OCI-LY3 (cell line): ENCODE data around the gene MACF1.

Experiments
- H2AFZ ChIP-seq: fragments of 200-600, 300-600 bp; shearing (Covaris generic); 2 replicates; pipeline ENCODE4 v1.6.0; 2014; ENCODE audit warnings: antibody characterized with exemption, low read depth, low read length
- H3K27ac ChIP-seq: fragments of 200-600, 300-600 bp; sonication (generic); 2 replicates; pipeline ENCODE4 v1.5.1; 2014; ENCODE audit warnings: mild to moderate bottlenecking, low read length, moderate library complexity, mixed read lengths
- H3K27me3 ChIP-seq: fragments of 200-600, 300-600 bp; sonication (generic); 2 replicates; pipeline ENCODE4 v1.6.1; 2014; ENCODE audit warnings: low read depth, low read length, mixed read lengths
- H3K36me3 ChIP-seq: fragments of 200-600, 300-600 bp; sonication (generic); replicated peaks from 2 replicates; pipeline ENCODE3; 2014; ENCODE audit warnings: low read depth, low read length, mixed read lengths
- H3K4me1 ChIP-seq: fragments of 300-600, 200-600 bp; sonication (generic); 2 replicates; pipeline ENCODE4 v1.6.1; 2014; ENCODE audit warnings: low read length, mixed read lengths
- H3K4me2 ChIP-seq: fragments of 200-600, 300-600 bp; sonication (generic); 2 replicates; pipeline ENCODE4 v1.6.1; 2014; ENCODE audit warnings: low read length, mixed read lengths
- H3K4me3 ChIP-seq: fragments of 300-600, 200-600 bp; sonication (generic); 2 replicates; pipeline ENCODE4 v1.5.1; 2014; ENCODE audit warnings: antibody characterized with exemption, mild to moderate bottlenecking, low read length, moderate library complexity
- H3K79me2 ChIP-seq: fragments of 300-600, 200-600 bp; shearing (Covaris generic); 2 replicates; pipeline ENCODE4 v1.6.1; 2014; ENCODE audit warnings: mild to moderate bottlenecking, low read length, mixed read lengths
- H3K9ac ChIP-seq: fragments of 300-600, 200-600 bp; shearing (Covaris generic); 2 replicates; pipeline ENCODE4 v1.6.0; 2014; ENCODE audit warnings: mild to moderate bottlenecking, low read length, moderate library complexity
- H3K9me3 ChIP-seq: fragments of 200-600, 300-600 bp; shearing (Covaris generic); 2 replicates; pipeline ENCODE4 v1.6.1; 2014; ENCODE audit warnings: low read length, mixed read lengths; ENCODE audit not compliant: insufficient read depth
- H4K20me1 ChIP-seq: fragments of 200-600, 300-600 bp; sonication (generic); 2 replicates; pipeline ENCODE4 v1.6.1; 2016; ENCODE audit warnings: low read length, mixed read lengths; ENCODE audit not compliant: insufficient read depth
- CTCF ChIP-seq: fragments of 200-600, 300-600 bp; sonication (generic); IDR thresholded peaks from 2 replicates; pipeline ENCODE4 v1.5.1; 2014; ENCODE audit warnings: antibody characterized with exemption, low read length, low read depth
- EZH2phosphoT487 ChIP-seq: fragments of 200-600 bp; shearing (Covaris generic); IDR thresholded peaks from 2 replicates; pipeline ENCODE4 v1.6.1; 2018; ENCODE audit warnings: antibody characterized with exemption, mixed run types, low read depth

The MACF1 gene

GRCh38 chr1:39397487-39397886 lies 193.0 kb downstream of the MACF1 start:
- Histone ChIP-seq H4K20me1 (peaks cover 12% of the 10 kb centered on the region), H3K79me2 (peaks cover 12% of the 10 kb centered on the region), H3K9me3 (no peaks in the 10 kb centered on the region), H3K36me3 (no peaks in the 10 kb centered on the region), H3K4me2 (no peak overlapping the region), H3K27me3 (no peaks in the 10 kb centered on the region), H3K9ac (no peak overlapping the region), H3K4me3 (no peak overlapping the region), H3K4me1 (peaks cover 20% of the 10 kb centered on the region), H2AFZ (no peak overlapping the region), H3K27ac (no peak overlapping the region)
- TF ChIP-seq CTCF, result no peak
- no peak for TF ChIP-seq EZH2phosphoT487

GRCh38 chr1:39398278-39399021 lies 194.0 kb downstream of the MACF1 start:
- peaks cover 20% of the 10 kb centered on the region for H3K4me1 ChIP-seq
- no peak overlapping the region for H3K4me2 ChIP-seq
- H3K79me2 ChIP-seq, result peaks cover 12% of the 10 kb centered on the region
- H3K27me3 ChIP-seq, result no peaks in the 10 kb centered on the region
- no peaks in the 10 kb centered on the region for H3K9me3 ChIP-seq
- no peak overlapping the region for H3K4me3 ChIP-seq
- no peak overlapping the region for H2AFZ ChIP-seq
- H3K36me3 ChIP-seq, result no peaks in the 10 kb centered on the region
- H3K27ac ChIP-seq, result no peak overlapping the region
- peaks cover 12% of the 10 kb centered on the region for H4K20me1 ChIP-seq
- H3K9ac ChIP-seq, result no peak overlapping the region
- no peak for TF ChIP-seq EZH2phosphoT487
- no peak for TF ChIP-seq CTCF

- Histone ChIP-seq H3K79me2 (no peaks in the 10 kb centered on the region), H4K20me1 (no peaks in the 10 kb centered on the region), H3K4me3 (no peak overlapping the region), H3K9ac (no peak overlapping the region), H3K4me2 (no peak overlapping the region), H3K36me3 (no peaks in the 10 kb centered on the region), H2AFZ (no peak overlapping the region), H3K27me3 (no peaks in the 10 kb centered on the region), H3K27ac (no peak overlapping the region), H3K4me1 (peaks cover 11% of the 10 kb centered on the region), H3K9me3 (no peaks in the 10 kb centered on the region)
- no peak for TF ChIP-seq EZH2phosphoT487
- TF ChIP-seq CTCF, result no peak
Observed at GRCh38 chr1:39401106-39401505, 196.6 kb downstream of the MACF1 start.

- TF ChIP-seq CTCF, result no peak
- TF ChIP-seq EZH2phosphoT487, result no peak
- no peak overlapping the region for H3K4me2 ChIP-seq
Observed at GRCh38 chr1:39404876-39405275, 200.4 kb downstream of the MACF1 start.

More at GRCh38 chr1:39404876-39405275, 200.4 kb downstream of the MACF1 start:
- Histone ChIP-seq H2AFZ (no peak overlapping the region), H4K20me1 (no peaks in the 10 kb centered on the region), H3K4me3 (no peak overlapping the region), H3K27me3 (no peaks in the 10 kb centered on the region), H3K79me2 (no peaks in the 10 kb centered on the region), H3K9me3 (no peaks in the 10 kb centered on the region), H3K27ac (no peak overlapping the region), H3K36me3 (no peaks in the 10 kb centered on the region), H3K4me1 (peaks cover 16% of the 10 kb centered on the region), H3K9ac (no peak overlapping the region)
